ENCODE measurements around the gene CACNA2D3.
"Not testable (repeated sequence)": the region's sequence is repeated elsewhere in the genome, so short reads cannot be mapped to it uniquely, and the experiment has no call there.

The CACNA2D3 gene

DNA sequence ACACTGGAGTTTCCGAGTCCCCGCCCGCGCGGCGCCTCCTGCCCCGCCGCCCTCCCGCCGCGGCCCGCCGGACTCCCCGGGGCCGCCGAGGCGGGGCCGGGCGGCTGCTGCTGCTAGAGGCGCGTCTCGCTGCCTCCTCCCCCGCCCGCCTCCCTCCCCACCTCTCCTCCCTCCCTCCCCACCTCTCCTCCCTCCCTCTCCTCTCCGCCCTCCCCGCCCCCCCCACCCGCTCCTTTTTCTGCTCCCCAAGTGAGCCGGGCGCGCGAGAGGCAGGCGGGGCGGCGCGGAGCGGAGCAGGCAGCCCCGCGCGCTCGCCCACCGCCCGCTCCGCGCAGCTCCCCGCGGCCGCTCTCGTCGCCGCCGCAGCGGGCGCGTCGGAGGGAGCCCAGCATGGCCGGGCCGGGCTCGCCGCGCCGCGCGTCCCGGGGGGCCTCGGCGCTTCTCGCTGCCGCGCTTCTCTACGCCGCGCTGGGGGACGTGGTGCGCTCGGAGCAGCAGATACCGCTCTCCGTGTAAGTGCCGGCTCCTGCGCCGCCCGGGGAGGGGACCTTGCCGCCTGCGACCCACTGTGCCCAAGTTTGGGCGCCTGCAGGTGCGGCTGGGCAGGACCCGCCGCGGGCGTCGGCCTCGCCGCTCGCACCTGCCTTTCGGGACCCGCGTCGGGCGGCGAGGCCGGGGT, at the start of gene CACNA2D3:
TSS of gene CACNA2D3 (plus strand) at position 229 of the 679 bp plus-strand sequence.
- DNase-seq, result no peak

- DNase-seq, result no peak
Measured at GRCh38 chr3:54073386-54073785, 49.0 kb upstream of the CACNA2D3 start.

DNA sequence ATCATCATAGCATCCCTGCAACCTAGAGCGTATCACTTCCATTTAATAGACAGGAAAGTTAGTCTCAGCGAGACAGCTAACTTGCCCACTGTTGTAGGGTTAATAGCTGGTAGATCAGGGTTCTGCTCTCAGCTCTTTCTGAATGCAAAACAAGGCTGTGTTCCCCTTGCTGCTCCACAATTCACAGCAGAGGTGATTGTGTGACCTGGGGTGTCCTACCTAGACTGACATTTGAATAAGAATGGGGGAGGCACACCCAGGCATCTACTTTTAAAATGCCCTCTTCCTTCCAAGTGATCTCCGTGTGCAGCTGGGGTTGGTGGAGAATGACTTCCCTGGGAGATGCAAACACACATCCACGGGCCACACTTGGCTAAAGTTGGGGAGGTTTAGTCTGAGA, 43.0 kb upstream of the CACNA2D3 start:
- no peak for DNase-seq

- DNase-seq, result no peak
Measured at GRCh38 chr3:54079730-54080325, 42.5 kb upstream of the CACNA2D3 start.

GRCh38 chr3:54083921-54084320, 38.4 kb upstream of the CACNA2D3 start:
- no peak for DNase-seq

DNA sequence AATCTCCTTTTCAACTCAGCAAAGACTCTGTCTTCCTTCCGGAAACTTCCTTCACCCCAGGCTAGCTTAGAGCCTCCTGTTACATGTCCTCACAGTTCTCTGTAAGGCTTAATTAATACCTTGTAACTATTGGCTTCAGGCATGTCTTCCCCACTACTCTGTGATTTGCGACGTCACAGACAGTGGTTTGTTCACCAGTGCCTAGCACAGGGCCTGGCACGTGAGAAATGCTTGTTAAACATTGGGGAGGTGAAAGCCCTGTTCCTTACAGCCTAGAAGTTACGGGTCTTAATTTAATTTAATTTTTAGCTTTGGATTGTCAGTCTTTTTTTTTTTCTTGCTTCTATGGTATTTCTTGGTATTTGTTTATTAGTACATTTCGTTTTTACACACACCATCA, 36.4 kb upstream of the CACNA2D3 start:
- DNase-seq, result no peak

DNA sequence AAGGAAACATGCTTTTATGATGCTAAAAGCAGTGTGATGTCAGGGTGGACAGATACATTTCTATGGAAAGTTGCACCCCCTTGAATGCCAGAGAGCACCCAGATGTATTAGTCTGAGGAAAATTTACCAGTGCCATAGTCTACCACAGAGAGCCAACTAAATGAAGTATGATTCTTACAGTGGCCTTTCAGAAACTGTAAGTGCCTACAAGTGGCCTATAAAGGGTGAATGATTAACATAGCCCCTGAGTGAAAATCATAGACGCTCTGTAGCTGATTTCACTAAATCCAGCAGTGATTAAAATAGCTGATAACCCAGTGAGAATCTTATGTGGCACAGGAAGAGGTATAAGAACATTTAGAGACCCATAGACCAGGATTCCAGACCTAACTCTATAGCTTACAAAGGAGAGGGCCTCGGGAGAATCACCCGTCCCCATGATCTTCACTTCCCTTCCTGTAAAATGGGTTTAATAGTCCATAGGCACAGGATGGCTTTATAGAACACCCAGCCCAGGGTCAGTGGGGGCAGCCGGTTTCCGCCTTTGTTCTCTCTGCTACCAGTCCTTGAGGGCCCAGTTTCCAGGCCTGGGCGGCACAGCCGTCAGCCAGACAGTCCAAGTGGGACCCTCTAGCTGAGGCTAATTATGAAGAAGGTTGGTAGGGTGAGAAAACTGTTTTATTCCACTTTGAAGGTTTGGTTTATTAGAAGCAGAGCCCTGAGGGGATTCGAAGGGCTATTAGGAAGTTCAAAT, 35.5 kb upstream of the CACNA2D3 start:
- DNase-seq, result no peak

- no peak for DNase-seq
Measured at GRCh38 chr3:54087581-54088410, 34.6 kb upstream of the CACNA2D3 start.

- DNase-seq, result no peak
Measured at GRCh38 chr3:54093491-54094248, 28.7 kb upstream of the CACNA2D3 start.

- no peak for DNase-seq
Measured at GRCh38 chr3:54094926-54095325, 27.4 kb upstream of the CACNA2D3 start.

GRCh38 chr3:54099381-54099780, 23.0 kb upstream of the CACNA2D3 start:
- no peak for DNase-seq

GRCh38 chr3:54104084-54104483, 18.3 kb upstream of the CACNA2D3 start:
- no peak for DNase-seq

- not testable (repeated sequence) for DNase-seq
Measured at GRCh38 chr3:54116129-54116528, 6.2 kb upstream of the CACNA2D3 start.

GRCh38 chr3:54120657-54121413, 1.5 kb upstream of the CACNA2D3 start:
- DNase-seq, result no peak

- DNase-seq, result no peak
Measured at GRCh38 chr3:54121414-54122323, 683 bp upstream of the CACNA2D3 start.

GRCh38 chr3:54123003-54123775, 837 bp downstream of the CACNA2D3 start:
- no peak for DNase-seq

- peak; percentile 25 for DNase-seq
Measured at GRCh38 chr3:54123776-54124196, 1.4 kb downstream of the CACNA2D3 start.

DNA sequence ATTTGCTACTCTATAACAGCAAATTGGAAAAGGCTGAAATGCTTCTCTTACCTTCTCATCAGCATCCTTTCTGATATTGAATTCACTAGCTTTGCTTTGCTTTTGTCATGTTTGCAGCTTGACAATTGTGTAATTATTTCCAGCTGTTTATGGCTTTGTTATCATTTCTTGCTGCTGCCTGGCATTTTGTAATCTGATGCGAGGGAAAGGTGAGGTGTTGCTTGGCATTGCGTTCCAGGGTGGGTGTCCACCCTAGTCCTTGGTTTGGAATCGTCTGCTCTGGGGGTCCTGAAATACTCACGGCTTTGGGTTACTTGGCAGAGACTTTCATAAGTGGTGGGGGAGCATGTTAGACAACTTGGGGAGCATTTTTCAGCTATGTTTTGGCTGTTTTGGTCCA, 2.9 kb downstream of the CACNA2D3 start:
- DNase-seq, result no peak

- no peak for DNase-seq
Measured at GRCh38 chr3:54126551-54126950, 4.2 kb downstream of the CACNA2D3 start.
